ENCODE data around the gene TMPRSS11F.

The TMPRSS11F gene

DNA sequence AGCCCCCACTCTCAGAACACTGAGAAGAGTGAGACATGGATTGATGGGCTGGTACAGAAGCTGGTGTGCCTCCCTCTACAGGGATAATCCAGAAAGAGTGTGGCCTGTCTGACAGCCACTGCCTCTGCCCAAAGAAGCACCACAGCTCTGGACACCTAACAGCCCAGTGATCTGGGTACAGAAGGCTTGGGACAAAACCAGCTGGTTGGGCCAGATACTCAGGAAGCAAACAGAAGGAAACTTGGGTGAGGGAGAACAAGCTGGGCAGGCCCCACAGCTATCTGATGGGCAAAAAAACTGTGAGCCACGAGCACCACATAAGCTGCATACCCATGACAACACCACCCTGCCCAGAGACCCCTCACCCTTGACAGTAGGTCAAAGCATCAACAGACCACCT is 46.9 kb downstream of the TMPRSS11F start:
- ChIA-PET CTCF (interaction anchor here (0.9 kb wide), 1 partner anchor 93 kb away, joined by 3 read pairs; no protein-coding TSS in a partner anchor), POLR2A (no interaction called here)
- Histone ChIP-seq H3K9me3 (ENCODE audit: control insufficient read depth, insufficient read depth, low read depth, low read length) (no peaks in the 10 kb centered on the region), H3K36me3 (ENCODE audit: control insufficient read depth in 2 of 2, insufficient read depth in 1 of 2, low read length in 2 of 2) (no peaks in the 10 kb centered on the region), H3K4me3 (ENCODE audit: low read depth, low read length) (no peak overlapping the region), H3K4me1 (ENCODE audit: control insufficient read depth, insufficient read depth, low read length) (no peaks in the 10 kb centered on the region), H3K27ac (ENCODE audit: extremely low read depth, low read depth, low read length) (no peak overlapping the region)
- TF ChIP-seq, protein P1, sequence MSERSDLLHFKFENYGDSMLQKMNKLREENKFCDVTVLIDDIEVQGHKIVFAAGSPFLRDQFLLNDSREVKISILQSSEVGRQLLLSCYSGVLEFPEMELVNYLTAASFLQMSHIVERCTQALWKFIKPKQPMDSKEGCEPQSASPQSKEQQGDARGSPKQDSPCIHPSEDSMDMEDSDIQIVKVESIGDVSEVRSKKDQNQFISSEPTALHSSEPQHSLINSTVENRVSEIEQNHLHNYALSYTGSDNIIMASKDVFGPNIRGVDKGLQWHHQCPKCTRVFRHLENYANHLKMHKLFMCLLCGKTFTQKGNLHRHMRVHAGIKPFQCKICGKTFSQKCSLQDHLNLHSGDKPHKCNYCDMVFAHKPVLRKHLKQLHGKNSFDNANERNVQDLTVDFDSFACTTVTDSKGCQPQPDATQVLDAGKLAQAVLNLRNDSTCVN (tag by site-specific recombination; optimal IDR thresholded peaks at IDR 0.05): no peak
- TF ChIP-seq, protein P2, sequence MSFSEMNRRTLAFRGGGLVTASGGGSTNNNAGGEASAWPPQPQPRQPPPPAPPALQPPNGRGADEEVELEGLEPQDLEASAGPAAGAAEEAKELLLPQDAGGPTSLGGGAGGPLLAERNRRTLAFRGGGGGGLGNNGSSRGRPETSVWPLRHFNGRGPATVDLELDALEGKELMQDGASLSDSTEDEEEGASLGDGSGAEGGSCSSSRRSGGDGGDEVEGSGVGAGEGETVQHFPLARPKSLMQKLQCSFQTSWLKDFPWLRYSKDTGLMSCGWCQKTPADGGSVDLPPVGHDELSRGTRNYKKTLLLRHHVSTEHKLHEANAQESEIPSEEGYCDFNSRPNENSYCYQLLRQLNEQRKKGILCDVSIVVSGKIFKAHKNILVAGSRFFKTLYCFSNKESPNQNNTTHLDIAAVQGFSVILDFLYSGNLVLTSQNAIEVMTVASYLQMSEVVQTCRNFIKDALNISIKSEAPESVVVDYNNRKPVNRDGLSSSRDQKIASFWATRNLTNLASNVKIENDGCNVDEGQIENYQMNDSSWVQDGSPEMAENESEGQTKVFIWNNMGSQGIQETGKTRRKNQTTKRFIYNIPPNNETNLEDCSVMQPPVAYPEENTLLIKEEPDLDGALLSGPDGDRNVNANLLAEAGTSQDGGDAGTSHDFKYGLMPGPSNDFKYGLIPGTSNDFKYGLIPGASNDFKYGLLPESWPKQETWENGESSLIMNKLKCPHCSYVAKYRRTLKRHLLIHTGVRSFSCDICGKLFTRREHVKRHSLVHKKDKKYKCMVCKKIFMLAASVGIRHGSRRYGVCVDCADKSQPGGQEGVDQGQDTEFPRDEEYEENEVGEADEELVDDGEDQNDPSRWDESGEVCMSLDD (tag by site-specific recombination; IDR thresholded peaks at IDR 0.05): no peak
- no peak for TF ChIP-seq ZNF37A (tag by site-specific recombination; IDR thresholded peaks at IDR 0.05)
- no peak for TF ChIP-seq ZNF366 (tag by site-specific recombination; conservative IDR thresholded peaks at IDR 0.05)
- TF ChIP-seq HOXC10 (CRISPR knock-in tag; IDR thresholded peaks at IDR 0.05): no peak
- no peak for TF ChIP-seq KLF16 (tag by site-specific recombination; IDR thresholded peaks at IDR 0.05)
- TF ChIP-seq ZNF76 (tag by site-specific recombination; IDR thresholded peaks at IDR 0.05; ENCODE audit: borderline replicate concordance, low read depth): no peak
- TF ChIP-seq ZNF16 (tag by site-specific recombination; IDR thresholded peaks at IDR 0.05; ENCODE audit: low read depth): no peak
- no peak for TF ChIP-seq BCL11A (tag by site-specific recombination; IDR thresholded peaks at IDR 0.05; ENCODE audit: low read depth)
- no peak for TF ChIP-seq ZNF585B (tag by site-specific recombination; IDR thresholded peaks at IDR 0.05)
- no peak for TF ChIP-seq ZNF138 (tag by site-specific recombination; IDR thresholded peaks at IDR 0.05; ENCODE audit: borderline replicate concordance)
- TF ChIP-seq ZFP37 (tag by site-specific recombination; IDR thresholded peaks at IDR 0.05): no peak
- TF ChIP-seq, protein P3, sequence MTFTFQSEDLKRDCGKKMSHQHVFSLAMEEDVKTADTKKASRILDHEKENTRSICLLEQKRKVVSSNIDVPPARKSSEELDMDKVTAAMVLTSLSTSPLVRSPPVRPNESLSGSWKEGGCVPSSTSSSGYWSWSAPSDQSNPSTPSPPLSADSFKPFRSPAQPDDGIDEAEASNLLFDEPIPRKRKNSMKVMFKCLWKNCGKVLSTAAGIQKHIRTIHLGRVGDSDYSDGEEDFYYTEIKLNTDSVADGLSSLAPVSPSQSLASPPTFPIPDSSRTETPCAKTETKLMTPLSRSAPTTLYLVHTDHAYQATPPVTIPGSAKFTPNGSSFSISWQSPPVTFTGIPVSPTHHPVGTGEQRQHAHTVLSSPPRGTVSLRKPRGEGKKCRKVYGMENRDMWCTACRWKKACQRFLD (tag by site-specific recombination; IDR thresholded peaks at IDR 0.05): no peak
- TF ChIP-seq PRDM1 (tag by site-specific recombination; IDR thresholded peaks at IDR 0.05): no peak
- TF ChIP-seq ZNF660 (tag by site-specific recombination; IDR thresholded peaks at IDR 0.05): no peak
- TF ChIP-seq ZNF302 (tag by site-specific recombination; IDR thresholded peaks at IDR 0.05; ENCODE audit: low read depth): no peak
- TF ChIP-seq OSR2 (tag by site-specific recombination; IDR thresholded peaks at IDR 0.05): no peak
- TF ChIP-seq, protein P4, sequence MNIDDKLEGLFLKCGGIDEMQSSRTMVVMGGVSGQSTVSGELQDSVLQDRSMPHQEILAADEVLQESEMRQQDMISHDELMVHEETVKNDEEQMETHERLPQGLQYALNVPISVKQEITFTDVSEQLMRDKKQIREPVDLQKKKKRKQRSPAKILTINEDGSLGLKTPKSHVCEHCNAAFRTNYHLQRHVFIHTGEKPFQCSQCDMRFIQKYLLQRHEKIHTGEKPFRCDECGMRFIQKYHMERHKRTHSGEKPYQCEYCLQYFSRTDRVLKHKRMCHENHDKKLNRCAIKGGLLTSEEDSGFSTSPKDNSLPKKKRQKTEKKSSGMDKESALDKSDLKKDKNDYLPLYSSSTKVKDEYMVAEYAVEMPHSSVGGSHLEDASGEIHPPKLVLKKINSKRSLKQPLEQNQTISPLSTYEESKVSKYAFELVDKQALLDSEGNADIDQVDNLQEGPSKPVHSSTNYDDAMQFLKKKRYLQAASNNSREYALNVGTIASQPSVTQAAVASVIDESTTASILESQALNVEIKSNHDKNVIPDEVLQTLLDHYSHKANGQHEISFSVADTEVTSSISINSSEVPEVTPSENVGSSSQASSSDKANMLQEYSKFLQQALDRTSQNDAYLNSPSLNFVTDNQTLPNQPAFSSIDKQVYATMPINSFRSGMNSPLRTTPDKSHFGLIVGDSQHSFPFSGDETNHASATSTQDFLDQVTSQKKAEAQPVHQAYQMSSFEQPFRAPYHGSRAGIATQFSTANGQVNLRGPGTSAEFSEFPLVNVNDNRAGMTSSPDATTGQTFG (tag by site-specific recombination; IDR thresholded peaks at IDR 0.05; ENCODE audit: borderline replicate concordance): no peak
- no peak for TF ChIP-seq ZBTB20 (tag by site-specific recombination; IDR thresholded peaks at IDR 0.05)

DNA sequence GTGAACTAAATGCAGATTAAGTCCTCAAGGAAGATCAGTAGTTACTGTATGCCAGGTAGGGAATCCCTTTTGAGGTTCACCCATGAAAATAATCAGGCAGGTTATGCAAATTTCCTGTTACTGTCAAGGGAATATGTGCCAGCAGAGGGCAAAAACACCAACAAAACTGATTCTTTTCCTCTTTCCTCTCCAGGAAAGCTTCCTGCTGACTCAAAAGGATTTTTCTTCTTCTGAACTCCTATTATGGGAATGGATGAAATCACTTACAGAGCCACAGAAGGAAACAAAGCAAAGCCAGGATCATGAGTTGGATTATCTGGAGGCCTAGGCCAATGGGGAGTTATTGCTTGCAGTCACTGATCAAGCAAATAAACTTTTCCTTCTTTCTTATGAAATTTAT is 49.7 kb downstream of the TMPRSS11F start:
- CTCF ChIA-PET: no interaction called here
- TF ChIP-seq ZNF302 (tag by site-specific recombination; IDR thresholded peaks at IDR 0.05; ENCODE audit: low read depth) (no peak), ZNF221 (tag by site-specific recombination; IDR thresholded peaks at IDR 0.05; ENCODE audit: borderline replicate concordance) (no peak), KLF10 (tag by site-specific recombination; IDR thresholded peaks at IDR 0.05) (no peak), SP2 (tag by site-specific recombination; IDR thresholded peaks at IDR 0.05) (no peak), YY1 (tag by site-specific recombination; IDR thresholded peaks at IDR 0.05) (no peak), HOXA7 (CRISPR knock-in tag; IDR thresholded peaks at IDR 0.05; ENCODE audit: borderline replicate concordance) (no peak), ZNF138 (tag by site-specific recombination; IDR thresholded peaks at IDR 0.05; ENCODE audit: borderline replicate concordance) (no peak), ZNF394 (tag by site-specific recombination; IDR thresholded peaks at IDR 0.05; ENCODE audit: borderline replicate concordance) (no peak)
- TF ChIP-seq, protein P5, sequence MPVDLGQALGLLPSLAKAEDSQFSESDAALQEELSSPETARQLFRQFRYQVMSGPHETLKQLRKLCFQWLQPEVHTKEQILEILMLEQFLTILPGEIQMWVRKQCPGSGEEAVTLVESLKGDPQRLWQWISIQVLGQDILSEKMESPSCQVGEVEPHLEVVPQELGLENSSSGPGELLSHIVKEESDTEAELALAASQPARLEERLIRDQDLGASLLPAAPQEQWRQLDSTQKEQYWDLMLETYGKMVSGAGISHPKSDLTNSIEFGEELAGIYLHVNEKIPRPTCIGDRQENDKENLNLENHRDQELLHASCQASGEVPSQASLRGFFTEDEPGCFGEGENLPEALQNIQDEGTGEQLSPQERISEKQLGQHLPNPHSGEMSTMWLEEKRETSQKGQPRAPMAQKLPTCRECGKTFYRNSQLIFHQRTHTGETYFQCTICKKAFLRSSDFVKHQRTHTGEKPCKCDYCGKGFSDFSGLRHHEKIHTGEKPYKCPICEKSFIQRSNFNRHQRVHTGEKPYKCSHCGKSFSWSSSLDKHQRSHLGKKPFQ (tag by site-specific recombination; IDR thresholded peaks at IDR 0.05): no peak

More for the DNA sequence above, 49.7 kb downstream of the TMPRSS11F start:
- no peaks in the 10 kb centered on the region for H3K9me3 ChIP-seq (ENCODE audit: control insufficient read depth, insufficient read depth, low read depth, low read length)
- no peak overlapping the region for H3K27ac ChIP-seq (ENCODE audit: extremely low read depth, low read depth, low read length)
- POLR2A ChIA-PET: no interaction called here
- H3K36me3 ChIP-seq (ENCODE audit: control insufficient read depth in 2 of 2, insufficient read depth in 1 of 2, low read length in 2 of 2): no peaks in the 10 kb centered on the region
- no peak overlapping the region for H3K4me3 ChIP-seq (ENCODE audit: low read depth, low read length)
- no peaks in the 10 kb centered on the region for H3K4me1 ChIP-seq (ENCODE audit: control insufficient read depth, insufficient read depth, low read length)

All from HEK293 (cell line).